GM12878 (cell line): ENCODE data around the gene AGAP2.

ENCODE experiments used
- ATF7 ChIP-seq: fragments of 450-650 bp; IDR thresholded peaks from 2 replicates; pipeline ENCODE4 v1.6.1; 2016; ENCODE audit warnings: low read depth, mild to moderate bottlenecking
- CTCF ChIP-seq, 3 experiments: IDR thresholded peaks in 2 of 3; conservative IDR thresholded peaks in 1 of 3; 2 replicates each; pipeline ENCODE4 v1.5.1; 2011; ENCODE audit warnings: low read depth in 3 of 3, low read length in 3 of 3, mild to moderate bottlenecking in 3 of 3, control low read depth in 2 of 3, moderate library complexity in 2 of 3, inconsistent platforms in 1 of 3, mixed read lengths in 1 of 3; ENCODE audit not compliant: control insufficient read depth in 2 of 3, insufficient read depth in 1 of 3; ENCODE audit errors: extremely low read depth in 1 of 3
- NR2C1 ChIP-seq: fragments of 450-650 bp; IDR thresholded peaks from 2 replicates; pipeline ENCODE4 v1.6.1; 2017; ENCODE audit warnings: antibody characterized with exemption, mild to moderate bottlenecking, moderate library complexity
- USF2 ChIP-seq: IDR thresholded peaks from 2 replicates; pipeline ENCODE4 v1.6.1; 2011; ENCODE audit warnings: low read depth, low read length, improper control_type of control experiment, borderline replicate concordance
- ZNF274 ChIP-seq: IDR thresholded peaks from one replicate; pipeline ENCODE4 v1.8.0; 2011; ENCODE audit not compliant: insufficient read length, insufficient read depth

GRCh38 chr12:57740656-57741412 lies 2.3 kb upstream of the AGAP2 start:
- no peak for TF ChIP-seq ZNF274
- TF ChIP-seq ATF7 = peak; percentile 61
- no peak for TF ChIP-seq CTCF (IDR thresholded peaks at IDR 0.05 in 2 of 3, conservative IDR thresholded peaks at IDR 0.05 in 1 of 3; ENCODE audit: control insufficient read depth in 2 of 3, extremely low read depth in 1 of 3, insufficient read depth in 1 of 3, low read depth in 3 of 3, low read length in 3 of 3)
- TF ChIP-seq USF2 = no peak
- no peak for TF ChIP-seq NR2C1
